Osteoblast (primary cell): ENCODE results near the gene SYNE1. TPM values are rescaled to one million over a fixed set of nuclear protein-coding genes. Genes with fewer than 3 reads are reported as not detected.
"Not testable (repeated sequence)": the region's sequence is repeated elsewhere in the genome, so short reads cannot be mapped to it uniquely, and the experiment has no call there.

Source experiments
- DNase-seq: peaks from one replicate; pipeline ENCODE4 v3.0.0; 2011; ENCODE audit warnings: low spot score, mixed read lengths; ENCODE audit not compliant: insufficient read length; ENCODE audit errors: missing footprints
- H2AFZ ChIP-seq: 2 replicates; pipeline ENCODE4 v1.6.0; 2011; ENCODE audit warnings: mild to moderate bottlenecking, low read length
- H3K27ac ChIP-seq: 2 replicates; pipeline ENCODE4 v1.5.1; 2011; ENCODE audit warnings: mild to moderate bottlenecking, low read depth, low read length, moderate library complexity
- H3K27me3 ChIP-seq: 2 replicates; pipeline ENCODE4 v1.6.0; 2012; ENCODE audit warnings: mild to moderate bottlenecking, control low read depth, inconsistent platforms, low read length, moderate library complexity; ENCODE audit not compliant: insufficient read depth
- H3K36me3 ChIP-seq: 2 replicates; pipeline ENCODE4 v1.5.1; 2011; ENCODE audit warnings: mild to moderate bottlenecking, low read length, control low read depth, moderate library complexity; ENCODE audit not compliant: insufficient read depth
- H3K4me1 ChIP-seq: 2 replicates; pipeline ENCODE4 v1.5.1; 2011; ENCODE audit warnings: mild to moderate bottlenecking, low read length, control low read depth, moderate library complexity; ENCODE audit not compliant: insufficient read depth
- H3K4me2 ChIP-seq: 2 replicates; pipeline ENCODE4 v1.6.0; 2011; ENCODE audit warnings: mild to moderate bottlenecking, low read length; ENCODE audit not compliant: insufficient read depth
- H3K4me3 ChIP-seq: fragments of 200-600 bp; sonication (generic); 3 replicates; pipeline ENCODE4 v1.5.1; 2012; ENCODE audit warnings: mild to moderate bottlenecking, low read length, inconsistent platforms; ENCODE audit not compliant: insufficient read depth
- H3K79me2 ChIP-seq: 2 replicates; pipeline ENCODE4 v1.6.0; 2012; ENCODE audit warnings: mild to moderate bottlenecking, low read length, control low read depth, inconsistent platforms; ENCODE audit not compliant: insufficient read depth
- H3K9me3 ChIP-seq: 2 replicates; pipeline ENCODE4 v1.5.1; 2011; ENCODE audit warnings: low read depth, low read length, control low read depth
- H4K20me1 ChIP-seq: 2 replicates; pipeline ENCODE4 v1.6.0; 2012; ENCODE audit warnings: mild to moderate bottlenecking, low read length, control low read depth; ENCODE audit not compliant: insufficient read depth
- total RNA-seq: library from RNA; depleted of rRNA; stranded (reverse); fragments of >200 nt; gene quantifications from 2 replicates; pipeline ENCODE4 v1.2.3, GENCODE V29; 2012
- TF ChIP-seq, protein P1 (sequence below): IDR thresholded peaks from 2 replicates; pipeline ENCODE4 v1.5.1; 2011; ENCODE audit warnings: mild to moderate bottlenecking, low read depth, low read length, moderate library complexity; ENCODE audit errors: extremely low read depth

SYNE1 gene
- total RNA-seq, 1 donor, result 240 TPM

GRCh38 chr6:152146385-152146784, 490.8 kb downstream of the SYNE1 start:
- H3K4me2 ChIP-seq, result peak overlapping the region; percentile 37
- peak; percentile 92 for DNase-seq
- TF ChIP-seq, protein P1, sequence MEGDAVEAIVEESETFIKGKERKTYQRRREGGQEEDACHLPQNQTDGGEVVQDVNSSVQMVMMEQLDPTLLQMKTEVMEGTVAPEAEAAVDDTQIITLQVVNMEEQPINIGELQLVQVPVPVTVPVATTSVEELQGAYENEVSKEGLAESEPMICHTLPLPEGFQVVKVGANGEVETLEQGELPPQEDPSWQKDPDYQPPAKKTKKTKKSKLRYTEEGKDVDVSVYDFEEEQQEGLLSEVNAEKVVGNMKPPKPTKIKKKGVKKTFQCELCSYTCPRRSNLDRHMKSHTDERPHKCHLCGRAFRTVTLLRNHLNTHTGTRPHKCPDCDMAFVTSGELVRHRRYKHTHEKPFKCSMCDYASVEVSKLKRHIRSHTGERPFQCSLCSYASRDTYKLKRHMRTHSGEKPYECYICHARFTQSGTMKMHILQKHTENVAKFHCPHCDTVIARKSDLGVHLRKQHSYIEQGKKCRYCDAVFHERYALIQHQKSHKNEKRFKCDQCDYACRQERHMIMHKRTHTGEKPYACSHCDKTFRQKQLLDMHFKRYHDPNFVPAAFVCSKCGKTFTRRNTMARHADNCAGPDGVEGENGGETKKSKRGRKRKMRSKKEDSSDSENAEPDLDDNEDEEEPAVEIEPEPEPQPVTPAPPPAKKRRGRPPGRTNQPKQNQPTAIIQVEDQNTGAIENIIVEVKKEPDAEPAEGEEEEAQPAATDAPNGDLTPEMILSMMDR, result no peak
- no peaks in the 10 kb centered on the region for H3K9me3 ChIP-seq
- peaks cover 7% of the 10 kb centered on the region for H4K20me1 ChIP-seq
- H3K27ac ChIP-seq, result no peak overlapping the region
- no peaks in the 10 kb centered on the region for H3K79me2 ChIP-seq
- H2AFZ ChIP-seq, result no peak overlapping the region
- peaks cover 62% of the 10 kb centered on the region for H3K36me3 ChIP-seq
- peaks cover 19% of the 10 kb centered on the region for H3K4me1 ChIP-seq
- no peak overlapping the region for H3K4me3 ChIP-seq
- H3K27me3 ChIP-seq, result no peaks in the 10 kb centered on the region

DNA sequence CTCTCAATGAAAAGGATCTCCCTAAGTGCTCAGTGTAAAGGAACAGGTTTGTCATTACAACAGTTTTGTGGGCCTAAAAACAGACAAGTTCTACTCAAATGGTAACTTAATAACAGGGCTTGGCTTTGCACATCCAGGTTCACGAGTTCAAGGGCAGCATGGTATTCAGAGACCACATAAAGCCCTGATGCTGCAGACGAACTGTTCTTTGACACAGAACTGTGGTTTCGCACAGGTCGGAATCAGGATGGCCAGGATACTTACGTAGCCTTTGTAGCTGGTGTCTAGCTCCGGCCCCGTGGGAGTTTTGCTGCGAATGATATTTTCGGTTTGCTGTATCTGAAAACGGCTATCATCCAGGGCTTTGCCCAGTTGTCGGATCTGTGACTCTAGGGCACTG, 493.8 kb downstream of the SYNE1 start:
- Histone ChIP-seq H2AFZ (no peak overlapping the region), H3K4me2 (no peak overlapping the region), H4K20me1 (peaks cover 7% of the 10 kb centered on the region), H3K4me1 (peaks cover 11% of the 10 kb centered on the region), H3K79me2 (no peaks in the 10 kb centered on the region), H3K9me3 (no peaks in the 10 kb centered on the region), H3K27ac (no peak overlapping the region), H3K27me3 (no peaks in the 10 kb centered on the region), H3K36me3 (peaks cover 51% of the 10 kb centered on the region), H3K4me3 (no peak overlapping the region)
- DNase-seq, result no peak
- TF ChIP-seq, protein P1, result no peak

GRCh38 chr6:152142105-152142504, 495.1 kb downstream of the SYNE1 start:
- peaks cover 4% of the 10 kb centered on the region for H4K20me1 ChIP-seq
- H3K27me3 ChIP-seq, result no peaks in the 10 kb centered on the region
- H3K9me3 ChIP-seq, result no peaks in the 10 kb centered on the region
- no peak overlapping the region for H3K4me2 ChIP-seq
- DNase-seq, result no peak
- TF ChIP-seq, protein P1, result no peak
- H3K36me3 ChIP-seq, result peaks cover 46% of the 10 kb centered on the region
- H3K27ac ChIP-seq, result no peak overlapping the region
- H3K79me2 ChIP-seq, result no peaks in the 10 kb centered on the region
- H3K4me1 ChIP-seq, result peaks cover 11% of the 10 kb centered on the region
- H2AFZ ChIP-seq, result no peak overlapping the region
- no peak overlapping the region for H3K4me3 ChIP-seq

DNA sequence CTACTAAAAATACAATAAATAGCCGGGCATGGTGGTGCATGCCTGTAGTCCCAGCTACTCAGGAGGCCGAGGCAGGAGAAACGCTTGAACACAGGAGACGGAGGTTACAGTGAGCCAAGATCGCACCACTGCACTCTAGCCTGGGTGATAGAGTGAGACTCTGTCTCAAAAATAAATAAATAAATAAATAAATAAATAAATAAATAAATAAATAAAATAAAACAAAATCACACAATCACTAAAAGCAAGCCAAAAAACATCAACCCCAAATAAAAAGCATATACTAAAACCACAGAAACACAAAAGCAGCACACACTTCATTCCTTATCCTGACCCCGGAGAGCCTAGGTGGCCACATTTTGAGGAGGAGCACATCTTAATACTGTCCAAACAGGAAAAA, 498.8 kb downstream of the SYNE1 start:
- H3K79me2 ChIP-seq, H3K4me2 ChIP-seq, H2AFZ ChIP-seq, DNase-seq, H4K20me1 ChIP-seq, H3K4me1 ChIP-seq, H3K9me3 ChIP-seq, H3K27ac ChIP-seq, H3K27me3 ChIP-seq, H3K4me3 ChIP-seq: not testable (repeated sequence)
- H3K36me3 ChIP-seq, result peaks cover 67% of the 10 kb centered on the region

- Histone ChIP-seq H4K20me1 (no peaks in the 10 kb centered on the region), H3K4me2 (no peak overlapping the region), H3K36me3 (peaks cover 72% of the 10 kb centered on the region), H3K4me1 (no peaks in the 10 kb centered on the region), H3K79me2 (no peaks in the 10 kb centered on the region), H3K4me3 (no peak overlapping the region), H3K27ac (no peak overlapping the region), H2AFZ (no peak overlapping the region), H3K9me3 (no peaks in the 10 kb centered on the region), H3K27me3 (no peaks in the 10 kb centered on the region)
- DNase-seq, result no peak
- TF ChIP-seq, protein P1, result no peak
Measured at GRCh38 chr6:152136449-152136825, 500.7 kb downstream of the SYNE1 start.
